H1 (cell line): Measurements from ENCODE around the gene PLAAT2. TPM values are rescaled to one million over a fixed set of nuclear protein-coding genes. Genes with fewer than 3 reads are reported as not detected.

Experiments
- CTCF ChIA-PET: fragments of 300-600 bp; sonication (Branson Sonifier 250); formaldehyde crosslinking; loops from one replicate; lab custom pipeline; 2021; ENCODE audit not compliant: partially characterized antibody; lab: Charles Lee
- POLR2A ChIA-PET: fragments of 300-600 bp; sonication (Branson Sonifier 250); formaldehyde crosslinking; loops from one replicate; lab custom pipeline; 2021; ENCODE audit warnings: inconsistent platforms; ENCODE audit not compliant: partially characterized antibody; lab: Charles Lee
- DNase-seq, 2 experiments: peaks; one replicate each; pipeline versions ENCODE4 v3.0.0 to v3.0.0-alpha.2; 2010 to 2022; ENCODE audit warnings: low spot score in 2 of 2, low read depth in 1 of 2, mixed read lengths in 1 of 2
- FAIRE-seq: peaks from 2 replicates; lab custom pipeline; 2011; peaks lifted over from hg19 to GRCh38; lab: Jason Lieb, UNC
- H2AFZ ChIP-seq: 2 replicates; pipeline ENCODE4 v1.8.1; 2012; ENCODE audit warnings: low read length, inconsistent platforms
- H2AK5ac ChIP-seq: 2 replicates; pipeline ENCODE4 v1.6.1; 2013; ENCODE audit warnings: low read depth, low read length
- H2BK120ac ChIP-seq: replicated peaks from 2 replicates; pipeline ENCODE3; 2013; ENCODE audit warnings: low read depth, low read length, inconsistent platforms
- H2BK12ac ChIP-seq: 2 replicates; pipeline ENCODE4 v1.6.1; 2013; ENCODE audit warnings: low read depth, low read length
- H2BK15ac ChIP-seq: 2 replicates; pipeline ENCODE4 v1.6.1; 2013; ENCODE audit warnings: low read length
- H2BK20ac ChIP-seq: 2 replicates; pipeline ENCODE4 v1.6.1; 2013; ENCODE audit warnings: low read length
- H2BK5ac ChIP-seq: 2 replicates; pipeline ENCODE4 v1.6.1; 2013; ENCODE audit warnings: low read depth, low read length
- H3K14ac ChIP-seq: 2 replicates; pipeline ENCODE4 v1.6.1; 2013; ENCODE audit warnings: inconsistent platforms; ENCODE audit not compliant: insufficient read length
- H3K18ac ChIP-seq: 2 replicates; pipeline ENCODE4 v1.6.1; 2013; ENCODE audit warnings: low read length; ENCODE audit errors: extremely low read depth
- H3K23ac ChIP-seq: 2 replicates; pipeline ENCODE4 v1.6.1; 2013; ENCODE audit warnings: inconsistent platforms; ENCODE audit not compliant: insufficient read length
- H3K23me2 ChIP-seq: 2 replicates; pipeline ENCODE4 v1.6.1; 2013; ENCODE audit warnings: low read depth, low read length
- H3K27ac ChIP-seq: 2 replicates; pipeline ENCODE4 v1.6.1; 2011; ENCODE audit warnings: low read depth, low read length, inconsistent platforms
- H3K27me3 ChIP-seq, 4 experiments: replicated peaks in 1 of 4; 1 replicate in 1 of 4; 2 replicates in 3 of 4; pipeline versions ENCODE4 v1.6.1 to v1.8.1; 2011 to 2013; ENCODE audit warnings: low read length in 3 of 4, mild to moderate bottlenecking in 3 of 4, inconsistent platforms in 2 of 4, mixed read lengths in 2 of 4, moderate library complexity in 1 of 4; ENCODE audit not compliant: control insufficient read depth in 3 of 4, insufficient read depth in 3 of 4; ENCODE audit errors: extremely low read depth in 1 of 4
- H3K36me3 ChIP-seq, 4 experiments: 2 replicates each; pipeline versions ENCODE4 v1.6.1 to v1.8.1; 2011 to 2013; ENCODE audit warnings: mild to moderate bottlenecking in 4 of 4, low read length in 3 of 4, moderate library complexity in 2 of 4, control low read depth in 1 of 4, inconsistent platforms in 1 of 4; ENCODE audit not compliant: insufficient read depth in 4 of 4, control insufficient read depth in 2 of 4
- H3K4ac ChIP-seq: replicated peaks from 2 replicates; pipeline ENCODE3; 2013; ENCODE audit warnings: low read length, low read depth, mixed read lengths, inconsistent platforms; ENCODE audit not compliant: insufficient read length
- H3K4me1 ChIP-seq, 4 experiments: replicated peaks in 1 of 4; 1 replicate in 1 of 4; 2 replicates in 3 of 4; pipeline versions ENCODE4 v1.6.1 to v1.8.1; 2011 to 2013; ENCODE audit warnings: low read length in 3 of 4, inconsistent platforms in 2 of 4, mixed read lengths in 1 of 4; ENCODE audit not compliant: insufficient read depth in 4 of 4, control insufficient read depth in 3 of 4
- H3K4me2 ChIP-seq, 2 experiments: 2 replicates each; pipeline versions ENCODE4 v1.6.1 to v1.8.1; 2011 to 2013; ENCODE audit warnings: low read depth in 2 of 2, low read length in 2 of 2, control low read depth in 1 of 2, inconsistent platforms in 1 of 2, mild to moderate bottlenecking in 1 of 2; ENCODE audit not compliant: insufficient read depth in 1 of 2
- H3K4me3 ChIP-seq, 4 experiments: fragments of 200-600, 300-600 bp in 1 of 4; sonication (generic), shearing (Covaris generic), sonication (Bioruptor Twin) in 1 of 4; 2 replicates each; pipeline versions ENCODE4 v1.5.1 to v1.8.1; 2011 to 2016; ENCODE audit warnings: low read length in 4 of 4, low read depth in 3 of 4, control low read depth in 2 of 4, inconsistent platforms in 2 of 4, mild to moderate bottlenecking in 2 of 4, mixed read lengths in 1 of 4, moderate library complexity in 1 of 4; ENCODE audit not compliant: insufficient read depth in 2 of 4; ENCODE audit errors: extremely low read depth in 1 of 4
- H3K56ac ChIP-seq: replicated peaks from 2 replicates; pipeline ENCODE3; 2013; ENCODE audit warnings: low read depth, mild to moderate bottlenecking, mixed read lengths, low read length, inconsistent platforms; ENCODE audit not compliant: insufficient read length
- H3K79me1 ChIP-seq: 2 replicates; pipeline ENCODE4 v1.6.1; 2013; ENCODE audit warnings: low read depth, low read length, control low read depth
- H3K79me2 ChIP-seq, 2 experiments: 2 replicates each; pipeline versions ENCODE4 v1.6.1 to v1.8.1; 2012 to 2013; ENCODE audit warnings: low read length in 2 of 2, mild to moderate bottlenecking in 2 of 2, inconsistent platforms in 1 of 2; ENCODE audit not compliant: insufficient read depth in 2 of 2, control insufficient read depth in 1 of 2
- H3K9ac ChIP-seq, 4 experiments: replicated peaks in 1 of 4; 1 replicate in 1 of 4; 2 replicates in 3 of 4; pipeline versions ENCODE4 v1.6.1 to v1.8.1; 2011 to 2013; ENCODE audit warnings: low read depth in 3 of 4, low read length in 3 of 4, control low read depth in 2 of 4, mild to moderate bottlenecking in 2 of 4, moderate library complexity in 2 of 4, inconsistent platforms in 1 of 4; ENCODE audit errors: extremely low read depth in 1 of 4
- H3K9me3 ChIP-seq, 2 experiments: 2 replicates each; pipeline versions ENCODE4 v1.6.1 to v1.8.1; 2012 to 2013; ENCODE audit warnings: mild to moderate bottlenecking in 2 of 2, moderate library complexity in 2 of 2, control low read depth in 1 of 2, inconsistent platforms in 1 of 2, low read depth in 1 of 2, low read length in 1 of 2, mixed read lengths in 1 of 2; ENCODE audit not compliant: insufficient read depth in 2 of 2
- H4K20me1 ChIP-seq, 2 experiments: replicated peaks in 1 of 2; 2 replicates each; pipeline versions ENCODE3 to v1.8.1; 2011 to 2013; ENCODE audit warnings: inconsistent platforms in 2 of 2, low read length in 2 of 2, mild to moderate bottlenecking in 1 of 2; ENCODE audit not compliant: insufficient read depth in 2 of 2, control insufficient read depth in 1 of 2
- H4K5ac ChIP-seq: 2 replicates; pipeline ENCODE4 v1.6.1; 2013; ENCODE audit warnings: low read length, low read depth, mixed read lengths, inconsistent platforms; ENCODE audit not compliant: insufficient read length
- H4K8ac ChIP-seq: 2 replicates; pipeline ENCODE4 v1.8.0; 2013; ENCODE audit warnings: mild to moderate bottlenecking, moderate library complexity, low read length, inconsistent platforms; ENCODE audit not compliant: insufficient read depth; ENCODE audit errors: extremely low read depth
- H4K91ac ChIP-seq: replicated peaks from 2 replicates; pipeline ENCODE3; 2013; ENCODE audit warnings: low read length, mixed read lengths, inconsistent platforms; ENCODE audit not compliant: insufficient read length
- BCL11A ChIP-seq, 2 experiments: IDR thresholded peaks; one replicate each; pipeline ENCODE4 v1.6.1; 2011; ENCODE audit warnings: low read depth in 2 of 2, low read length in 2 of 2, mild to moderate bottlenecking in 2 of 2
- HDAC2 ChIP-seq, 2 experiments: fragments of 300-600 bp in 1 of 2; sonication (generic) in 1 of 2; IDR thresholded peaks; 2 replicates each; pipeline ENCODE4 v1.6.1; 2011 to 2012; ENCODE audit warnings: low read depth in 2 of 2, low read length in 2 of 2, mild to moderate bottlenecking in 2 of 2, moderate library complexity in 2 of 2, borderline replicate concordance in 1 of 2, inconsistent platforms in 1 of 2
- KDM1A ChIP-seq: fragments of 200-600, 300-600 bp; sonication (generic); IDR thresholded peaks from 2 replicates; pipeline ENCODE4 v1.7.1; 2016; ENCODE audit warnings: mild to moderate bottlenecking, low read length, borderline replicate concordance
- MAFK ChIP-seq: IDR thresholded peaks from 2 replicates; pipeline ENCODE4 v1.6.1; 2012; ENCODE audit warnings: low read depth, mild to moderate bottlenecking, improper control_type of control experiment, low read length
- SAP30 ChIP-seq: fragments of 300-600 bp; sonication (generic); IDR thresholded peaks from 2 replicates; pipeline ENCODE4 v1.7.1; 2012; ENCODE audit warnings: low read length, moderate library complexity, mild to moderate bottlenecking, inconsistent platforms; ENCODE audit not compliant: insufficient read depth, insufficient replicate concordance
- SP1 ChIP-seq: IDR thresholded peaks from 2 replicates; pipeline ENCODE4 v1.6.1; 2011; ENCODE audit warnings: low read depth, low read length
- WGBS, 2 experiments: shearing (Covaris generic) in 1 of 2; methylation state at CpG; one replicate each; pipeline versions ENCODE4 v1.1.6 to v1.1.7; 2013 to 2015; ENCODE audit warnings: low lambda C conversion rate in 2 of 2, mixed read lengths in 2 of 2, inconsistent platforms in 1 of 2, low coverage in 1 of 2, missing lambda C conversion rate in 1 of 2; ENCODE audit not compliant: insufficient replicate concordance in 2 of 2, insufficient coverage in 1 of 2, insufficient read length in 1 of 2; ENCODE audit errors: extremely low coverage in 1 of 2, missing lambda C conversion rate in 1 of 2; 5-methylcytosine and 5-hydroxymethylcytosine counted together
- polyA plus RNA-seq, 7 experiments: library from polyadenylated mRNA; depleted of rRNA in 3 of 7; stranded (reverse) in 5 of 7; unstranded in 2 of 7; fragments of >200 nt in 5 of 7; fragments of 200-250 nt in 2 of 7; gene quantifications; 1 replicate in 5 of 7; 2 replicates in 1 of 7; 4 replicates in 1 of 7; pipeline versions ENCODE4 v1.2.1 to v1.2.3, GENCODE V29; 2011 to 2013; ENCODE audit warnings: missing spikeins in 2 of 7, mixed read lengths in 2 of 7
- total RNA-seq: library from RNA; stranded (reverse); fragmentation: NEBNext Ultra II Directional; extraction: Animal tissue kit (Norgen Biotek cat#: 25700); gene quantifications from 2 replicates; pipeline ENCODE4 v1.2.1, GENCODE V29; 2021

PLAAT2 gene
- total and polyA plus RNA-seq, 2 of the 8 experiments (the other 6 are each of a cell fraction or from before 2014, with no cell fraction given), result 0.39 TPM; not detected in 1

- Histone ChIP-seq H3K4me1 (peaks cover 10 to 19% (median 15%) of the 10 kb centered on the region in 4 experiments), H3K79me2 (no peaks in the 10 kb centered on the region), H3K18ac (peak overlapping the region; percentile 51), H3K27ac (no peak overlapping the region), H3K79me1 (no peaks in the 10 kb centered on the region), H3K9me3 (no peaks in the 10 kb centered on the region), H4K5ac (peak overlapping the region; percentile 24), H3K56ac (no peak overlapping the region), H2BK15ac (peak overlapping the region; percentile 55; the same call in 1 of the 2 replicates), H2BK12ac (peak overlapping the region; percentile 90; the same call in 1 of the 2 replicates), H3K23me2 (no peaks in the 10 kb centered on the region), H2BK20ac (peak overlapping the region; percentile 87), H4K91ac (peak overlapping the region; percentile 81), H2BK5ac (peak overlapping the region; percentile 14; the same call in 1 of the 2 replicates), H3K4me3 (no peak overlapping the region), H3K36me3 (0 out of 8 replicates have a peak, but pooled peaks cover 0 to 3% (median 0%) of the 10 kb centered on the region in 4 experiments), H3K4me2 (no peak overlapping the region), H2AK5ac (peak overlapping the region; percentile 5; the same call in 1 of the 2 replicates), H3K4ac (no peak overlapping the region), H3K14ac (no peak overlapping the region), H4K8ac (no peak overlapping the region; the same call in 1 of the 2 replicates), H3K27me3 (no peaks in the 10 kb centered on the region), H4K20me1 (no peaks in the 10 kb centered on the region), H3K23ac (no peak overlapping the region), H3K9ac (no peak overlapping the region), H2BK120ac (peak overlapping the region; percentile 35), H2AFZ (no peak overlapping the region)
- DNase-seq (no peak), FAIRE-seq (no peak)
- ChIA-PET POLR2A (interaction anchor here (1.3 to 3.0 kb wide), 3 partner anchors 12 to 24 kb away, joined by 5 to 17 read pairs (median 9); partner anchors contain the start of gene PLAAT5), CTCF (interaction anchor here (0.6 to 8.2 kb wide), 4 partner anchors 15 to 372 kb away, joined by 3 to 97 read pairs (median 29); partner anchors contain the start of gene PLAAT5)
- WGBS, 2 experiments, result 92% methylated on average over 4 of the region's 4 CpGs; no CpG with 5 or more reads in 1 of the 2 experiments
- TF ChIP-seq BCL11A (IDR thresholded peaks at IDR 0.05; ENCODE audit: low read depth in 2 of 2, low read length in 2 of 2) (no peak), SAP30 (no peak), SP1 (no peak), HDAC2 (IDR thresholded peaks at IDR 0.05; ENCODE audit: borderline replicate concordance in 1 of 2, low read depth in 2 of 2, low read length in 2 of 2) (no peak), MAFK (no peak), KDM1A (peak; percentile 12; the same call in 1 of the 2 replicates)
These were observed 58.1 kb downstream of the PLAAT2 start for GRCh38 chr11:63504933-63505586.
